ENCODE data around the gene TNP1. TPM values are rescaled to one million over a fixed set of nuclear protein-coding genes. Genes with fewer than 3 reads are reported as not detected.

The TNP1 gene
- total RNA-seq, 1 donor from 2014 or later = not detected

DNA sequence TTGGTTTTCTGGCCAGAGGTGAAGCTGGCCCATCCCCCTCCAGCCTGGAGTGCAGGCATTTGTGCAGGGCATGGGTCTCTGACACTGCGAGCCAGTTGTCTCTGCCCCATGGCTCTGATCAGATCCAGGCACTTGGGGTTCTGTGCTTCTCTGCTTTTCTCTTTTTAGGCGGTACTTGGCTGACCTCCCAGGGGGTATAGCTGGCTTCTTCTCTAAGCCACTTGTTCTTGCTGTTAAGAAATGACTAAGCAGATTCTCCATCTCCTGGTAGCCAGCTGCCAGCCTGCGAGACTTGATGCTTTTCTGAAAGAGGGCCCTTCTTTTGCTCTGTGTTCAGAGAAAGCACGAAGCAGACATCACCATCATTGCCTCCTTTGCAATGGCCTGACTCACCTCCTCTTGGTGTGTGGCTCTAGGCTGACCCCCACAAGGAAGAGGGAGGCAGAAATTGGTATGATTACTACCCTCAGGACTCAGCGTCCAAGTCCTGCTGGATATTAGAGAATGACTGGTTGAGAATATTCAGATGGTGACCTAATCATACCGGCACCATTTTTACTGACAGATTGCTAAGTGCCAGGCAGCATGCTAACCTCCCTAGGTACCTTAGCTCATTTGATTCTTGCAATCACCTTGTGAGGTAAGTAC, 32.7 kb downstream of the TNP1 start:
- Mint-ChIP-seq H3K27ac (ENCODE audit: unreplicated experiment) (no peak overlapping the region), H3K4me3 (ENCODE audit: unreplicated experiment) (no peak overlapping the region), H3K9me3 (ENCODE audit: unreplicated experiment) (peaks cover 2% of the 10 kb centered on the region), H3K27me3 (ENCODE audit: unreplicated experiment) (no peaks in the 10 kb centered on the region), H3K4me1 (ENCODE audit: low read depth, unreplicated experiment) (no peaks in the 10 kb centered on the region), H3K36me3 (ENCODE audit: unreplicated experiment) (no peaks in the 10 kb centered on the region)
- DNase-seq = no peak
- TF ChIP-seq, protein P1, sequence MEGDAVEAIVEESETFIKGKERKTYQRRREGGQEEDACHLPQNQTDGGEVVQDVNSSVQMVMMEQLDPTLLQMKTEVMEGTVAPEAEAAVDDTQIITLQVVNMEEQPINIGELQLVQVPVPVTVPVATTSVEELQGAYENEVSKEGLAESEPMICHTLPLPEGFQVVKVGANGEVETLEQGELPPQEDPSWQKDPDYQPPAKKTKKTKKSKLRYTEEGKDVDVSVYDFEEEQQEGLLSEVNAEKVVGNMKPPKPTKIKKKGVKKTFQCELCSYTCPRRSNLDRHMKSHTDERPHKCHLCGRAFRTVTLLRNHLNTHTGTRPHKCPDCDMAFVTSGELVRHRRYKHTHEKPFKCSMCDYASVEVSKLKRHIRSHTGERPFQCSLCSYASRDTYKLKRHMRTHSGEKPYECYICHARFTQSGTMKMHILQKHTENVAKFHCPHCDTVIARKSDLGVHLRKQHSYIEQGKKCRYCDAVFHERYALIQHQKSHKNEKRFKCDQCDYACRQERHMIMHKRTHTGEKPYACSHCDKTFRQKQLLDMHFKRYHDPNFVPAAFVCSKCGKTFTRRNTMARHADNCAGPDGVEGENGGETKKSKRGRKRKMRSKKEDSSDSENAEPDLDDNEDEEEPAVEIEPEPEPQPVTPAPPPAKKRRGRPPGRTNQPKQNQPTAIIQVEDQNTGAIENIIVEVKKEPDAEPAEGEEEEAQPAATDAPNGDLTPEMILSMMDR (IDR thresholded peaks at IDR 0.05; ENCODE audit: partially characterized antibody, unreplicated experiment) = no peak

DNA sequence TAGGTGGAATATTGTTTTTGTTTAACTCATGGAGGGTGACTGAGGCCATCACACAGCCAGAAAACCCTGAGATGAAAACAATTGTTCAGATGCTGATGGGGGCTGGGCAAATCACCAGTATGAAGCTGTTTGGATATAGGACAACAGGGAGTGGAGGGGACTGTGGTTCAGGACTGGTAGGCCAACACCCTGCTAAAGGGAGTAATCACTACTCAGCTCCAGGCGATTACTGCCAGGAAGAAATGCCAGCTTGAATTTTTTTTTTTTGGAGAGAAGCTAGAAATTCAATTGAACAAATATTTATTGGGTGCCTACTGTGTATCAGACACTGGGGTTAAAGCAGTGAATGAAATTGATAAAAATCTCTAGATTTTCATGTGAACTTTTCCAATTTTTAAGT, 37.4 kb downstream of the TNP1 start:
- Mint-ChIP-seq H3K27ac (ENCODE audit: unreplicated experiment) (no peak overlapping the region), H3K27me3 (ENCODE audit: unreplicated experiment) (no peaks in the 10 kb centered on the region), H3K9me3 (ENCODE audit: unreplicated experiment) (peaks cover 2% of the 10 kb centered on the region), H3K4me1 (ENCODE audit: low read depth, unreplicated experiment) (no peaks in the 10 kb centered on the region), H3K4me3 (ENCODE audit: unreplicated experiment) (no peak overlapping the region), H3K36me3 (ENCODE audit: unreplicated experiment) (peaks cover 5% of the 10 kb centered on the region)
- DNase-seq = no peak
- TF ChIP-seq, protein P1 (IDR thresholded peaks at IDR 0.05; ENCODE audit: partially characterized antibody, unreplicated experiment) = no peak

DNA sequence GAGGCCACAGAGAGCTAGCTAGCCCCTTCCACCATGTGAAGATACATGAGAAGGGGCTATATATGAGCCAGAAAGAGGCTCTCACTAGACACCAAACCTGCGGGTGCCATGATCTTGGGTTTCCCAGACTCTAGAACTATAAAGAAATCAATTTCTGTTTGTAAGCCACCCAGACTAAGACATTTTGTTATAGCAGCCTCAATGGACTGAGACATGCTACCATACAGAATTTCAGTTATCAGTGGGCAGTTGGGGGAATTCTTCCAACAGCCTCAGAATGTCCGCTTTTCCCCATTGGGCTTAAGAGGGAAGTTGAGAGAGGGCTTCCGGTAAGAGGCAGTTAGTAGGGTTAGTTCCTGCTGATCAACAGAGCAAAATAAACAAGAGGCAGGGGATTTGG, 39.2 kb downstream of the TNP1 start:
- Mint-ChIP-seq H3K9me3 (ENCODE audit: unreplicated experiment) (no peaks in the 10 kb centered on the region), H3K27ac (ENCODE audit: unreplicated experiment) (no peak overlapping the region), H3K36me3 (ENCODE audit: unreplicated experiment) (peaks cover 5% of the 10 kb centered on the region), H3K4me1 (ENCODE audit: low read depth, unreplicated experiment) (no peaks in the 10 kb centered on the region), H3K4me3 (ENCODE audit: unreplicated experiment) (no peak overlapping the region), H3K27me3 (ENCODE audit: unreplicated experiment) (no peaks in the 10 kb centered on the region)
- no peak for DNase-seq
- TF ChIP-seq, protein P1 (IDR thresholded peaks at IDR 0.05; ENCODE audit: partially characterized antibody, unreplicated experiment) = no peak

DNA sequence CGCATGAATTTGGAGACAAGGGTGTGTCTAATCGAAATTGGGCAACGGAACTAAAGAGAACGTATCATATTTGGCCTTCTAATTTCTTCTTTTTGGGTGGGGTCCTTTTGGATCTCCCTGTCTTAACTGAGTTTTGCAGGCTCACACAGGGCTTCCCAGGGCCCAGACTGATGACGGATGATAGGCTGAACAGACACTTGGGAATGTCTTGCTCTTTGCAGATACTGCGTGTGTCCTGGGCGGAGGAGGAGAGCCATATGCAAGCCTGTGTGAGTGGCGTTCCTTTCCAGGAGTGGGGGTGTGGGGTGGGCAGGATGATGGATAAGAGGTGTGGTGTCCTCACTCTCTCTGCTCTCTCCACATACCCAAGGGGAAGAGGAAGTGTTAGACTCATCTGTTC, 40.1 kb downstream of the TNP1 start:
- Mint-ChIP-seq H3K4me1 (ENCODE audit: low read depth, unreplicated experiment) (no peaks in the 10 kb centered on the region), H3K4me3 (ENCODE audit: unreplicated experiment) (no peak overlapping the region), H3K9me3 (ENCODE audit: unreplicated experiment) (no peaks in the 10 kb centered on the region), H3K36me3 (ENCODE audit: unreplicated experiment) (peaks cover 5% of the 10 kb centered on the region), H3K27ac (ENCODE audit: unreplicated experiment) (no peak overlapping the region), H3K27me3 (ENCODE audit: unreplicated experiment) (no peaks in the 10 kb centered on the region)
- TF ChIP-seq, protein P1 (IDR thresholded peaks at IDR 0.05; ENCODE audit: partially characterized antibody, unreplicated experiment) = no peak
- no peak for DNase-seq

DNA sequence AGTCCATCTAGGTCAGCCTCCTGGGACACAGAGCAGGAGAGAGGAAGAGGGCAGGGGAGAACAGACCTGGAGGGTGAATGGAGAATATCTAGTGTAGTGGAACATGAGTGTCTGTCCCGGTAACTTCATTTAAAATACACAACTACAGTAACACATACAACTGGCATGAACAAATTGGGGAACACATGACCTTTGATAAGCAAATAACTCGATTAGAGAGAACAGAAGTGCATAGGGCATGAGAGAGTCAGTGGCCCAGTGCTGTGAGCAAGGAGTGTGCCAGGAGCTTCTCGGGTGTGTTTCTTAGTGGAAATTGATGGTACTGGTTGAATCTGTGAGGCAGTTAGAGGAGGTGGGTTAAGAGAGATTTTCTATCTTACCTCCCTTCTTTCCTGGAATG, 40.8 kb downstream of the TNP1 start:
- TF ChIP-seq, protein P1 (IDR thresholded peaks at IDR 0.05; ENCODE audit: partially characterized antibody, unreplicated experiment) = no peak
- H3K4me1 Mint-ChIP-seq (ENCODE audit: low read depth, unreplicated experiment) = no peaks in the 10 kb centered on the region
- H3K4me3 Mint-ChIP-seq (ENCODE audit: unreplicated experiment) = no peak overlapping the region
- peaks cover 5% of the 10 kb centered on the region for H3K36me3 Mint-ChIP-seq (ENCODE audit: unreplicated experiment)
- no peak for DNase-seq
- no peaks in the 10 kb centered on the region for H3K9me3 Mint-ChIP-seq (ENCODE audit: unreplicated experiment)
- H3K27ac Mint-ChIP-seq (ENCODE audit: unreplicated experiment) = no peak overlapping the region
- no peaks in the 10 kb centered on the region for H3K27me3 Mint-ChIP-seq (ENCODE audit: unreplicated experiment)
